H1 (cell line): ENCODE results near the gene TEX38. TPM values are rescaled to one million over a fixed set of nuclear protein-coding genes. Genes with fewer than 3 reads are reported as not detected.
A peak's percentile ranks its signal among the peaks of the same experiment; 100 is the strongest.

ENCODE experiments used
- CTCF ChIA-PET: fragments of 300-600 bp; sonication (Branson Sonifier 250); formaldehyde crosslinking; loops from one replicate; lab custom pipeline; 2021; ENCODE audit not compliant: partially characterized antibody; lab: Charles Lee
- POLR2A ChIA-PET: fragments of 300-600 bp; sonication (Branson Sonifier 250); formaldehyde crosslinking; loops from one replicate; lab custom pipeline; 2021; ENCODE audit warnings: inconsistent platforms; ENCODE audit not compliant: partially characterized antibody; lab: Charles Lee
- DNase-seq, 2 experiments: peaks; one replicate each; pipeline versions ENCODE4 v3.0.0 to v3.0.0-alpha.2; 2010 to 2022; ENCODE audit warnings: low spot score in 2 of 2, low read depth in 1 of 2, mixed read lengths in 1 of 2
- FAIRE-seq: peaks from 2 replicates; lab custom pipeline; 2011; peaks lifted over from hg19 to GRCh38; lab: Jason Lieb, UNC
- H2AFZ ChIP-seq: 2 replicates; pipeline ENCODE4 v1.8.1; 2012; ENCODE audit warnings: low read length, inconsistent platforms
- H2AK5ac ChIP-seq: 2 replicates; pipeline ENCODE4 v1.6.1; 2013; ENCODE audit warnings: low read depth, low read length
- H2BK120ac ChIP-seq: replicated peaks from 2 replicates; pipeline ENCODE3; 2013; ENCODE audit warnings: low read depth, low read length, inconsistent platforms
- H2BK12ac ChIP-seq: 2 replicates; pipeline ENCODE4 v1.6.1; 2013; ENCODE audit warnings: low read depth, low read length
- H2BK15ac ChIP-seq: 2 replicates; pipeline ENCODE4 v1.6.1; 2013; ENCODE audit warnings: low read length
- H2BK20ac ChIP-seq: 2 replicates; pipeline ENCODE4 v1.6.1; 2013; ENCODE audit warnings: low read length
- H2BK5ac ChIP-seq: 2 replicates; pipeline ENCODE4 v1.6.1; 2013; ENCODE audit warnings: low read depth, low read length
- H3K14ac ChIP-seq: 2 replicates; pipeline ENCODE4 v1.6.1; 2013; ENCODE audit warnings: inconsistent platforms; ENCODE audit not compliant: insufficient read length
- H3K18ac ChIP-seq: 2 replicates; pipeline ENCODE4 v1.6.1; 2013; ENCODE audit warnings: low read length; ENCODE audit errors: extremely low read depth
- H3K23ac ChIP-seq: 2 replicates; pipeline ENCODE4 v1.6.1; 2013; ENCODE audit warnings: inconsistent platforms; ENCODE audit not compliant: insufficient read length
- H3K23me2 ChIP-seq: 2 replicates; pipeline ENCODE4 v1.6.1; 2013; ENCODE audit warnings: low read depth, low read length
- H3K27ac ChIP-seq: 2 replicates; pipeline ENCODE4 v1.6.1; 2011; ENCODE audit warnings: low read depth, low read length, inconsistent platforms
- H3K27me3 ChIP-seq, 4 experiments: replicated peaks in 1 of 4; 1 replicate in 1 of 4; 2 replicates in 3 of 4; pipeline versions ENCODE4 v1.6.1 to v1.8.1; 2011 to 2013; ENCODE audit warnings: low read length in 3 of 4, mild to moderate bottlenecking in 3 of 4, inconsistent platforms in 2 of 4, mixed read lengths in 2 of 4, moderate library complexity in 1 of 4; ENCODE audit not compliant: control insufficient read depth in 3 of 4, insufficient read depth in 3 of 4; ENCODE audit errors: extremely low read depth in 1 of 4
- H3K36me3 ChIP-seq, 4 experiments: 2 replicates each; pipeline versions ENCODE4 v1.6.1 to v1.8.1; 2011 to 2013; ENCODE audit warnings: mild to moderate bottlenecking in 4 of 4, low read length in 3 of 4, moderate library complexity in 2 of 4, control low read depth in 1 of 4, inconsistent platforms in 1 of 4; ENCODE audit not compliant: insufficient read depth in 4 of 4, control insufficient read depth in 2 of 4
- H3K4ac ChIP-seq: replicated peaks from 2 replicates; pipeline ENCODE3; 2013; ENCODE audit warnings: low read length, low read depth, mixed read lengths, inconsistent platforms; ENCODE audit not compliant: insufficient read length
- H3K4me1 ChIP-seq, 4 experiments: replicated peaks in 1 of 4; 1 replicate in 1 of 4; 2 replicates in 3 of 4; pipeline versions ENCODE4 v1.6.1 to v1.8.1; 2011 to 2013; ENCODE audit warnings: low read length in 3 of 4, inconsistent platforms in 2 of 4, mixed read lengths in 1 of 4; ENCODE audit not compliant: insufficient read depth in 4 of 4, control insufficient read depth in 3 of 4
- H3K4me2 ChIP-seq, 2 experiments: 2 replicates each; pipeline versions ENCODE4 v1.6.1 to v1.8.1; 2011 to 2013; ENCODE audit warnings: low read depth in 2 of 2, low read length in 2 of 2, control low read depth in 1 of 2, inconsistent platforms in 1 of 2, mild to moderate bottlenecking in 1 of 2; ENCODE audit not compliant: insufficient read depth in 1 of 2
- H3K4me3 ChIP-seq, 4 experiments: fragments of 200-600, 300-600 bp in 1 of 4; sonication (generic), shearing (Covaris generic), sonication (Bioruptor Twin) in 1 of 4; 2 replicates each; pipeline versions ENCODE4 v1.5.1 to v1.8.1; 2011 to 2016; ENCODE audit warnings: low read length in 4 of 4, low read depth in 3 of 4, control low read depth in 2 of 4, inconsistent platforms in 2 of 4, mild to moderate bottlenecking in 2 of 4, mixed read lengths in 1 of 4, moderate library complexity in 1 of 4; ENCODE audit not compliant: insufficient read depth in 2 of 4; ENCODE audit errors: extremely low read depth in 1 of 4
- H3K56ac ChIP-seq: replicated peaks from 2 replicates; pipeline ENCODE3; 2013; ENCODE audit warnings: low read depth, mild to moderate bottlenecking, mixed read lengths, low read length, inconsistent platforms; ENCODE audit not compliant: insufficient read length
- H3K79me1 ChIP-seq: 2 replicates; pipeline ENCODE4 v1.6.1; 2013; ENCODE audit warnings: low read depth, low read length, control low read depth
- H3K79me2 ChIP-seq, 2 experiments: 2 replicates each; pipeline versions ENCODE4 v1.6.1 to v1.8.1; 2012 to 2013; ENCODE audit warnings: low read length in 2 of 2, mild to moderate bottlenecking in 2 of 2, inconsistent platforms in 1 of 2; ENCODE audit not compliant: insufficient read depth in 2 of 2, control insufficient read depth in 1 of 2
- H3K9ac ChIP-seq, 4 experiments: replicated peaks in 1 of 4; 1 replicate in 1 of 4; 2 replicates in 3 of 4; pipeline versions ENCODE4 v1.6.1 to v1.8.1; 2011 to 2013; ENCODE audit warnings: low read depth in 3 of 4, low read length in 3 of 4, control low read depth in 2 of 4, mild to moderate bottlenecking in 2 of 4, moderate library complexity in 2 of 4, inconsistent platforms in 1 of 4; ENCODE audit errors: extremely low read depth in 1 of 4
- H3K9me3 ChIP-seq, 2 experiments: 2 replicates each; pipeline versions ENCODE4 v1.6.1 to v1.8.1; 2012 to 2013; ENCODE audit warnings: mild to moderate bottlenecking in 2 of 2, moderate library complexity in 2 of 2, control low read depth in 1 of 2, inconsistent platforms in 1 of 2, low read depth in 1 of 2, low read length in 1 of 2, mixed read lengths in 1 of 2; ENCODE audit not compliant: insufficient read depth in 2 of 2
- H4K20me1 ChIP-seq, 2 experiments: replicated peaks in 1 of 2; 2 replicates each; pipeline versions ENCODE3 to v1.8.1; 2011 to 2013; ENCODE audit warnings: inconsistent platforms in 2 of 2, low read length in 2 of 2, mild to moderate bottlenecking in 1 of 2; ENCODE audit not compliant: insufficient read depth in 2 of 2, control insufficient read depth in 1 of 2
- H4K5ac ChIP-seq: 2 replicates; pipeline ENCODE4 v1.6.1; 2013; ENCODE audit warnings: low read length, low read depth, mixed read lengths, inconsistent platforms; ENCODE audit not compliant: insufficient read length
- H4K8ac ChIP-seq: 2 replicates; pipeline ENCODE4 v1.8.0; 2013; ENCODE audit warnings: mild to moderate bottlenecking, moderate library complexity, low read length, inconsistent platforms; ENCODE audit not compliant: insufficient read depth; ENCODE audit errors: extremely low read depth
- H4K91ac ChIP-seq: replicated peaks from 2 replicates; pipeline ENCODE3; 2013; ENCODE audit warnings: low read length, mixed read lengths, inconsistent platforms; ENCODE audit not compliant: insufficient read length
- CBX5 ChIP-seq: fragments of 300-800, 300-1000 bp; sonication (generic); IDR thresholded peaks from 2 replicates; pipeline ENCODE4 v1.7.1; 2016; ENCODE audit warnings: antibody characterized with exemption, low read length, low read depth
- CTCF ChIP-seq, 3 experiments: IDR thresholded peaks; 1 replicate in 2 of 3; 2 replicates in 1 of 3; pipeline versions ENCODE4 v1.5.1 to v1.6.1; 2011; ENCODE audit warnings: low read length in 3 of 3, mild to moderate bottlenecking in 3 of 3, inconsistent platforms in 2 of 3, low read depth in 1 of 3, moderate library complexity in 1 of 3; ENCODE audit not compliant: insufficient read depth in 1 of 3; ENCODE audit errors: control extremely low read depth in 1 of 3
- FOSL1 ChIP-seq: IDR thresholded peaks from 2 replicates; pipeline ENCODE4 v1.6.1; 2011; ENCODE audit warnings: mild to moderate bottlenecking, low read depth, low read length, moderate library complexity; ENCODE audit not compliant: insufficient read depth
- GABPA ChIP-seq: IDR thresholded peaks from 2 replicates; pipeline ENCODE4 v1.6.1; 2011; ENCODE audit warnings: mild to moderate bottlenecking, low read length, moderate library complexity, borderline replicate concordance; ENCODE audit not compliant: insufficient read depth
- HDAC6 ChIP-seq: IDR thresholded peaks from one replicate; pipeline ENCODE4 v1.7.1; 2012; ENCODE audit warnings: low read depth, mild to moderate bottlenecking, inconsistent platforms, low read length, moderate library complexity
- KDM5A ChIP-seq: fragments of 200-600 bp; IDR thresholded peaks from 2 replicates; pipeline ENCODE4 v1.7.1; 2012; ENCODE audit warnings: mild to moderate bottlenecking, low read length, inconsistent platforms, mixed read lengths
- SP1 ChIP-seq: IDR thresholded peaks from 2 replicates; pipeline ENCODE4 v1.6.1; 2011; ENCODE audit warnings: low read depth, low read length
- TBP ChIP-seq: IDR thresholded peaks from 2 replicates; pipeline ENCODE4 v1.6.1; 2011; ENCODE audit warnings: low read depth, low read length, improper control_type of control experiment
- WGBS, 2 experiments: shearing (Covaris generic) in 1 of 2; methylation state at CpG; one replicate each; pipeline versions ENCODE4 v1.1.6 to v1.1.7; 2013 to 2015; ENCODE audit warnings: low lambda C conversion rate in 2 of 2, mixed read lengths in 2 of 2, inconsistent platforms in 1 of 2, low coverage in 1 of 2, missing lambda C conversion rate in 1 of 2; ENCODE audit not compliant: insufficient replicate concordance in 2 of 2, insufficient coverage in 1 of 2, insufficient read length in 1 of 2; ENCODE audit errors: extremely low coverage in 1 of 2, missing lambda C conversion rate in 1 of 2; 5-methylcytosine and 5-hydroxymethylcytosine counted together
- polyA plus RNA-seq, 7 experiments: library from polyadenylated mRNA; depleted of rRNA in 3 of 7; stranded (reverse) in 5 of 7; unstranded in 2 of 7; fragments of >200 nt in 5 of 7; fragments of 200-250 nt in 2 of 7; gene quantifications; 1 replicate in 5 of 7; 2 replicates in 1 of 7; 4 replicates in 1 of 7; pipeline versions ENCODE4 v1.2.1 to v1.2.3, GENCODE V29; 2011 to 2013; ENCODE audit warnings: missing spikeins in 2 of 7, mixed read lengths in 2 of 7
- total RNA-seq: library from RNA; stranded (reverse); fragmentation: NEBNext Ultra II Directional; extraction: Animal tissue kit (Norgen Biotek cat#: 25700); gene quantifications from 2 replicates; pipeline ENCODE4 v1.2.1, GENCODE V29; 2021

Gene TEX38
- total and polyA plus RNA-seq, 2 of the 8 experiments (the other 6 are each of a cell fraction or from before 2014, with no cell fraction given) = 0.33 TPM; not detected in 1

- peak overlapping the region; percentile 71 to 74; a peak in 2 of 4 replicates for H3K4me2 ChIP-seq
- POLR2A ChIA-PET = interaction anchor here (1.0 to 1.6 kb wide), 3 partner anchors 9 to 146 kb away, joined by 3 to 6 read pairs (median 6); no protein-coding TSS in a partner anchor
Measured at GRCh38 chr1:46665983-46666382, 5.7 kb upstream of the TEX38 start.

More at GRCh38 chr1:46665983-46666382, 5.7 kb upstream of the TEX38 start:
- H3K9ac ChIP-seq = no peak overlapping the region
- H3K23me2 ChIP-seq = peaks cover 4% of the 10 kb centered on the region; the same call in 1 of the 2 replicates
- FAIRE-seq = no peak
- H3K56ac ChIP-seq = no peak overlapping the region
- H3K27me3 ChIP-seq = no peaks in the 10 kb centered on the region
- no peak for TF ChIP-seq FOSL1
- no peak for TF ChIP-seq TBP
- no peak for TF ChIP-seq GABPA
- no peak for TF ChIP-seq CBX5
- no peak for TF ChIP-seq KDM5A
- TF ChIP-seq CTCF (IDR thresholded peaks at IDR 0.05; ENCODE audit: control extremely low read depth in 1 of 3, insufficient read depth in 1 of 3, low read depth in 1 of 3, low read length in 3 of 3) = peak in 1 of 3 experiments; percentile 13; a peak in 1 of 4 replicates
- TF ChIP-seq SP1 = no peak
- TF ChIP-seq HDAC6 = no peak
- TF ChIP-seq, all 59 proteins: peak for 1
- peaks cover 0 to 19% (median 2%) of the 10 kb centered on the region in 4 experiments; a peak in 3 of 8 replicates for H3K36me3 ChIP-seq
- H3K4me1 ChIP-seq = peaks cover 5 to 16% (median 7%) of the 10 kb centered on the region in 4 experiments; a peak in 6 of 7 replicates
- H3K23ac ChIP-seq = no peak overlapping the region
- no peak overlapping the region for H4K5ac ChIP-seq
- no peaks in the 10 kb centered on the region for H3K9me3 ChIP-seq
- CTCF ChIA-PET = interaction anchor here (0.6 to 3.3 kb wide), 9 partner anchors 9 to 522 kb away, joined by 3 to 12 read pairs (median 4); no protein-coding TSS in a partner anchor
- no peak overlapping the region for H3K27ac ChIP-seq
- no peak overlapping the region for H3K4ac ChIP-seq
- no peak overlapping the region for H3K14ac ChIP-seq
- H4K20me1 ChIP-seq = no peaks in the 10 kb centered on the region
- no peak overlapping the region for H2BK12ac ChIP-seq
- no peak overlapping the region for H4K8ac ChIP-seq
- peaks cover 0 to 11% of the 10 kb centered on the region in 2 experiments; a peak in 2 of 4 replicates for H3K79me2 ChIP-seq
- no peak overlapping the region for H4K91ac ChIP-seq
- peaks cover 5% of the 10 kb centered on the region; the same call in 1 of the 2 replicates for H3K79me1 ChIP-seq
- H2AFZ ChIP-seq = no peak overlapping the region
- WGBS, 2 experiments = 39% methylated on average over 2 of the region's 2 CpGs; no CpG with 5 or more reads in 1 of the 2 experiments
- no peak overlapping the region for H2AK5ac ChIP-seq
- peak overlapping the region in 1 of 4 experiments; percentile 74; a peak in 1 of 8 replicates for H3K4me3 ChIP-seq
- peak in 1 of 2 experiments; percentile 29 for DNase-seq
- H3K18ac ChIP-seq = no peak overlapping the region
- H2BK5ac ChIP-seq = no peak overlapping the region
- H2BK120ac ChIP-seq = no peak overlapping the region
- H2BK15ac ChIP-seq = no peak overlapping the region
- H2BK20ac ChIP-seq = no peak overlapping the region
